CD4-positive, alpha-beta T cell treated with Interleukin-6 at 100 ng/mL for 8 hours (primary cell): ENCODE measurements around the gene CREM.
"Not testable (repeated sequence)": the region's sequence is repeated elsewhere in the genome, so short reads cannot be mapped to it uniquely, and the experiment has no call there.

Experiments
- DNase-seq: peaks from one replicate; pipeline ENCODE4 v3.0.0-alpha.2; 2020; ENCODE audit warnings: mixed read lengths, low spot score

CREM gene

GRCh38 chr10:35194906-35195305, 68.3 kb downstream of the CREM start:
- DNase-seq: peak; percentile 34

- DNase-seq: peak; percentile 83
These were observed 69.0 kb downstream of the CREM start for GRCh38 chr10:35195361-35196306.

DNA sequence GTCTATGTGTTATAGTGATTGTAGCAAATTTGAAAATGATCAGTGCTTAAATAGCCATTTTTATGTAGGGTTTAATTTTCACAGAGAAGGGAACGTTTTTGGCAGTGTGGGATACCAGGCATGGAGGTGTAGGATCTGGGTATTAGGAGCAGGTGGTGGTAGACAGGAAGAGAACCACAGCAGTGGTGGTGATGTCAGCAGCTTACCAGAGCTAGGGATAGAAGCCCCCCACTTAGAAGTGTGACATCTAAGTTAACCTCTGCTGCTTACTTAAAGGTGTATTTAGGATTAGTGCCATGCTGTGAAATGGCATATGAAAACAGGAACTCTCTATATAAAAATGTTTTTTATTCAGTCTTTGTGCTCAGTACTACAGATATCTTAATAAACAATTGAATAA, 73.8 kb downstream of the CREM start:
- no peak for DNase-seq

- no peak for DNase-seq
These were observed 74.6 kb downstream of the CREM start for GRCh38 chr10:35201234-35201633.

DNA sequence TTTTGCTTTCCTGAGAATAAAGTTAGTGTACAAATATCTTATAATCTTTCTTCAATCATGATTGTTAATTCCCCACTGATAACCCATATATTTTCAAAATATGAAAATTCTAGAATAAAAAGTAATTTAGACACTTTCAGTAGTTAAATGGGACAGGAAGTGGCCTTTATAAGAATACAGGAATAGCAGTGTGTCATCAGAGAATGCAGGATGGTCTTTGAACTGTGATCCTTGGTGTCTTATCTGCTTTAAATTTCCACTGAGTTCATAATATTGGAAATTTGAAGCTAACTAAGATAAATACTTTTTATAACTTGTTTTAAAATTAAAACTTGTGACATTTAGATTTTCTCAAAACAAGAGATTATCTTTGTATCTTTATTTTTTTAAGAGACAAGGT, 75.4 kb downstream of the CREM start:
- no peak for DNase-seq

DNA sequence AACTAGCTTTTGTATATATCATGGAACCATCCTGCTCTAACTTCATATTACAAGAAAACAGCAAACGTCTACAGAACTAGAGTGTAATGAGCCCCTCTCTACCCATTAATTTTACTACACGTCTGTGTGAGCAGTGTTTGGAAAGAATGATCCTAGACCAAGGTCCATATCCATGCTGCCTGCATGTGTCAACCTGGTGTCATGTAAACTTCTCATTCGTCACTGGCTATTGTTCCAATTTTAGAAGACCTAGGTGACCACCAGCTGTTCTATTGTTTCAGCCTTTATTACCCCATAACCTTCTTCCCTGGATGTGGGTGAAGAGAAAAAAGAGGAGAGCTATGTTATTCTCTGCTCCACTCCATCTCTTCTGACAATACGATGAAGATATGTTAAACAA, 77.1 kb downstream of the CREM start:
- no peak for DNase-seq

DNA sequence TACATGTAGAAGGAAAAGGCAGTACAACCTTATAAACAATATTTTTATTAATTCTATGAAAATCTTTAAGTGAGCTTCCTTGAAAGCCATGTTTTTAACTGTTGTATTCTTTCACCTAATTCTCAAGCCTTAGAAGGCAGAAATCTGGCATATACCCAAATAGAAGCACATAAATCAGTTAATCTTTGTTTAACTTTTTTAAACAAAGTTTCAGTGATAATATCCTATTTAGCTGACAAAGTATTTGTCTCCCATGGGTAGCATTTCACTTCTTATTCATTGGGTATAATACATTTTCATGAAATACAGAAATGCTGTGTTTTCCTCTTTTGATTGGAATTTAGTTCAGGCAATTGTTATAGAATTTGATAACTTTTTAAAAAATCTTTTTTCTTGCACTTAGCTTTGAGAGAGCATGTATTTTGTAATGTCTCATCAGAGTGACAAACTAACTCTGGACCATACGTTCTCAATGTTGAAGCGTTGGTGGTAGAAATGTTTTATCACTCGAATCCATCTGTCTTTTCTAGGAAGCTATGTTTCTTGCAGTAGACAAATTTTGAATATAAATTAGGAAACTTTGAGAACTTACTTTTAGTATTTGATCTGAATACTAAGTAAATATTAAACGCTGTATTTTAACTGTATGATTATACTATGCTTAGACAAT, 78.1 kb downstream of the CREM start:
- DNase-seq: no peak

DNA sequence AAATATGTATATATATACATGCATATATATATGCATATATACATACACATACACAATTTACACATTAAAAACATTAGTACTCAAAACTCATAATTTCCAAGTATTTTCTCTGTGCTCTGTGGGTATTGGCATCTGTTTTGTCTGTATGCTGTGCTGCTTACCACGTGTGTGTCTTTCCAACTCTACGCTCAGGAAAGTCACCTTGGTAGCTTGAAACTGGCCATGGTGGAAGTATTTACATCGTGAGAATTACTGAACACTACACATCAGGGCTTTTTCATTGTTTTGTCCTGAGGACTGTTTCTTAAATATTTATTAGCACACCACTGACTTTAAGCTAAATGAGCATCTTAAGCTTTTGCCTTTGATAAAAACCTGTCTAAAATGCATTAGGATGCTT, 79.6 kb downstream of the CREM start:
- no peak for DNase-seq

DNA sequence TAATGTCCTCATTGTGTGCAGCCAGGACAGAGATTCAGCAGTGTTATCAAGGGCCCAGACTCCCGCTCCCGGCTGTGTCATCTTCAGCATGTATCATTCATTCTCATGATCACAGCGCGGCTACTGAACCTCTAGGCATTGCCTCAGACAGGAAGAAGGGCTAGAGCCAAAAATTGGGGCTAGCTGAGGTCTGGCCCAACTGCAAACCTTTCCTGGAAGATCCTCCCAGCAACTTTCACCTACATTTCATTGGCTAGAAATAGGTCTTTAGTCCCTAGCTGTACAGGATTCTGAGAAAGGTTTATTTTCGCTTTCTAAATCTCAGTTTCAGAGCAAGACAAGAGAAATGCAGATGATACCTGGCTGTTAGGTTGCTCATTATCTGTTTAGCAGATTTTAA, 81.9 kb downstream of the CREM start:
- DNase-seq: peak; percentile 10

GRCh38 chr10:35208949-35209613, 82.4 kb downstream of the CREM start:
- no peak for DNase-seq

DNA sequence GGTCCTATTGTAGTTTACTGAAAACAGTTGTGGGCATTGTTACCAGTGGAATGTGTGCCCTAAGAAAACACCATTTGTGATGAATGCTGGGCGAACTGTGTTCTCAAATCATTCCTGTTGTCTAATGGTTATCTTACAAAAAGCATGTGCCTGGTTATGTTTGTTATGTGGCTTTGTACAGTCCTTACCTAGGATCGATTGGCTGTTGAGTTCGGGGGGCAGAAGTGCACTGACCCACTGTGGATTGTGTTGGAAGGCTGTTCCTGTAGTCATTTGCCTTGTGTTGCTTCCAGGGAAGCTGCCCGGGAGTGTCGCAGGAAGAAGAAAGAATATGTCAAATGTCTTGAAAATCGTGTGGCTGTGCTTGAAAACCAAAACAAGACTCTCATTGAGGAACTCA, 84.3 kb downstream of the CREM start:
- DNase-seq: no peak

DNA sequence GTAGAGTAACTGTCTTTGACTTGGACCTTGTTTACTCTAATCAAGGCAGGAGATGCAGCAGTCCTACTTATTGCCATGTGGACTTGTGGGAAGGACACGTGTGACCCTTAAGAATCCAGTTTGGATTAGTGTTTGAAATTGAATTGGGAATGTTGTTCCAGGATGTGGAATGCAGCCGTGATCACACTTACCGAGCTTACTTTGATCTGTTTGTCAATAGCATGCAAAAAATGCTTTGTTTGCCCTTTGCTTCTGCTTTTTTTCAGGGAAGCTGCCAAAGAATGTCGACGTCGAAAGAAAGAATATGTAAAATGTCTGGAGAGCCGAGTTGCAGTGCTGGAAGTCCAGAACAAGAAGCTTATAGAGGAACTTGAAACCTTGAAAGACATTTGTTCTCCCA, 84.7 kb downstream of the CREM start:
- no peak for DNase-seq

DNA sequence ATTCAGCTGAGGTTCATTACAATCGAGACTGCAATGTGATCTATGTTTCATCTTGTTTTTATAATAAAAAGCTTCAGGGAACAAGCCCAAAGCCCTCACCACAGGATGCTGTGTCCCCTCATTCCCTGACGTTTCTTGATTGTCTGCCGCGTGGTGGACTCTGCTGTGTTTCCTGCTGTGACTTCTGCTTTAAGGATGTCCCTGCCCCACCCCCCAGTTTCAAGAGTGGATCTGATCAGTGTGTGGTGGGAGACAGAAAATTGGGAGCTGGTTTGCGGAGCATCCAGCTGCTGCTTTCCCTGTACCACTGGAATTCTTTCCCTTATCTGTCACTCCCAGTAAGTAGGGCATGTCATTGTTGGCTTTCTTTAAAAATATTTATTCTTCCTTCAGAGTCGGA, 86.2 kb downstream of the CREM start:
- DNase-seq: no peak

DNA sequence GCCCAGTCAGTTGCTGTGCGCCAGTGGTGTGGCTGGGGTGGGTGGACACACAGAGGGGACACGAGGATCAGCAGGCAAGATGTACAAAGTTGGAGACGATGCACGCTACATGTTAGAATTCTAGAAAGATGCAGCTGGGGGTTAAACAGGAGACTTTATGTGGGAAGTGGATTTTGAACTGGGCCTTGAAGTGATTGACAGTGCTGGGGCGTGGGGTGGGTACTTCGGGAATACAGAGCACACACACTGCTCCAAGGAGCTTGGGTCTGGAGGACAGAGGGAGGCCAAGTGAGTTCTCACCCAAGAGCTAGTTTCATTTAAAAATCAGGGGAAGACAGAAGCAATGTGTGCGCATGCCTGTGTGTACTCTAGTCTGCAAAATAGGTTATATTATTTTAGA, 87.1 kb downstream of the CREM start:
- DNase-seq: no peak

- DNase-seq: no peak
These were observed 88.0 kb downstream of the CREM start for GRCh38 chr10:35214607-35215020.

- no peak for DNase-seq
These were observed 88.5 kb downstream of the CREM start for GRCh38 chr10:35215107-35215506.

GRCh38 chr10:35216303-35216905, 89.8 kb downstream of the CREM start:
- no peak for DNase-seq

GRCh38 chr10:35216956-35217355, 90.3 kb downstream of the CREM start:
- not testable (repeated sequence) for DNase-seq

GRCh38 chr10:35217455-35217854, 90.8 kb downstream of the CREM start:
- no peak for DNase-seq

GRCh38 chr10:35218339-35218955, 91.8 kb downstream of the CREM start:
- peak; percentile 76 for DNase-seq

GRCh38 chr10:35219292-35219691, 92.6 kb downstream of the CREM start:
- no peak for DNase-seq
